Ovary (tissue), 9 donors: Measurements from ENCODE around the gene IL10. TPM values are rescaled to one million over a fixed set of nuclear protein-coding genes. Genes with fewer than 3 reads are reported as not detected.

ENCODE experiments used
- DNase-seq, 5 donors: peaks; one replicate each; pipeline ENCODE4 v3.0.0-alpha.2; 2019 to 2020
- H3K27ac ChIP-seq, 2 donors: fragments of 200-600 bp; one replicate each; pipeline versions ENCODE4 v1.5.1 to v1.8.0; 2019 to 2022
- H3K27me3 ChIP-seq: fragments of 200-600 bp; one replicate; pipeline ENCODE4 v1.8.0; 2022
- H3K36me3 ChIP-seq: fragments of 200-600 bp; sonication (generic); one replicate; pipeline ENCODE4 v1.5.1; 2019
- H3K4me1 ChIP-seq: one replicate; pipeline ENCODE4 v1.8.1; 2013; ENCODE audit warnings: mild to moderate bottlenecking, moderate library complexity; ENCODE audit not compliant: insufficient read depth
- H3K4me3 ChIP-seq: fragments of 200-600 bp; sonication (generic); one replicate; pipeline ENCODE4 v1.5.1; 2017
- H3K9me3 ChIP-seq, 2 donors: fragments of 200-600 bp in 1 of 2; sonication (generic) in 1 of 2; one replicate each; pipeline versions ENCODE4 v1.5.1 to v1.8.1; 2013 to 2019; ENCODE audit warnings: mild to moderate bottlenecking in 1 of 2, moderate library complexity in 1 of 2
- EP300 ChIP-seq: sonication (generic); formaldehyde crosslinking; IDR thresholded peaks from one replicate; pipeline ENCODE4 v1.6.1; 2017; ENCODE audit warnings: antibody characterized with exemption
- POLR2A ChIP-seq: fragments of 450-650 bp; IDR thresholded peaks from one replicate; pipeline ENCODE4 v1.6.1; 2017; ENCODE audit warnings: antibody characterized with exemption, mild to moderate bottlenecking, moderate library complexity
- WGBS, 3 donors: extraction: QIAGEN DNeasy Blood & Tissue Kit in 1 of 3; methylation state at CpG; one replicate each; pipeline versions ENCODE4 v1.1.5 to v1.1.7; 2013 to 2017; 5-methylcytosine and 5-hydroxymethylcytosine counted together
- intact Hi-C, 4 donors: fragments of 100-400 bp; cut with DNase I; formaldehyde crosslinking; loops; one replicate each; pipeline versions ENCODE4 v1.11.0 to v1.15.1; 2022 to 2023
- polyA plus RNA-seq, 2 donors: library from polyadenylated mRNA; stranded (reverse); fragments of 200-250 nt in 1 of 2; fragments of 350-450 nt in 1 of 2; fragmentation: Illumina TruSeq in 1 of 2; extraction: RNeasy Lipid Tissue Mini Kit (QIAGEN cat#74804) in 1 of 2; gene quantifications; one replicate each; pipeline ENCODE4 v1.2.3, GENCODE V29; 2013 to 2014
- small RNA-seq: library from RNA; depleted of rRNA; stranded (forward); fragments of <200 nt; gene quantifications from one replicate; pipeline ENCODE3, GENCODE V24; 2016
- total RNA-seq, 7 donors: library from RNA; depleted of rRNA in 2 of 7; stranded (reverse); fragments of >200 nt in 2 of 7; fragmentation: NEBNext Ultra II Directional in 3 of 7; extraction: Animal tissue kit (Norgen Biotek cat#: 25700) in 3 of 7; gene quantifications; one replicate each; pipeline versions ENCODE4 v1.1.0 to v1.2.4, GENCODE V29; 2016 to 2023
- TF ChIP-seq, protein P1 (sequence below), 3 donors: fragments of 450-650 bp in 2 of 3; fragments of 200-600 bp in 1 of 3; IDR thresholded peaks; one replicate each; pipeline versions ENCODE4 v1.5.1 to v1.8.0; 2016 to 2022; ENCODE audit warnings: antibody characterized with exemption in 3 of 3, mild to moderate bottlenecking in 1 of 3
- donor health status: DM: no; HTN: no; CAD: no; lungs with moderate emphysema.
- donor health status: DM: no; HTN: no; CAD: no.
- donor health status: Bipolar disorder and iron deficiency.
- donor health status: DM: yes; HTN: yes; CAD: no.
- donor health status: DM: no; HTN: no; CAD: no.
- donor health status: DM: yes; HTN: yes; CAD: no.

Gene IL10
- total and polyA plus RNA-seq, 9 donors = 0.25 to 4.0 (median 1.4) TPM; not detected in 1

DNA sequence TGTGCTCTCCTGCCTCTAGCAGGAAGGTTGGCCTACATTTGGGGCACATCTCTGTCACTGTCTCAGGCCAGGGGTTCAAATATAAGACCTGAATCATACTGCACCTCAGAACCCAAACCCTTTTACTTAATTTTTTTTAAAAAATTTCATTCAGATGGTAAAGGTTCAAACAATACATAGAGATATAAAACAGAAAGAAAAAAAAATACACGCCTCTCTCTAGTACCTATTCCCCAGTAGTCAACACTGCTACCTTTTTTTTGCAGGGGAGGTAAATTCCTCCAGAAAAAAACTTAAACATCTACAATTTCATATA, 54.7 kb downstream of the IL10 start:
- no peak for DNase-seq
- intact Hi-C loops = no loop called here
- no peak overlapping the region for H3K4me3 ChIP-seq
- peaks cover 32% of the 10 kb centered on the region for H3K4me1 ChIP-seq
- TF ChIP-seq EP300 (no peak), POLR2A (no peak)
- TF ChIP-seq, protein P1, sequence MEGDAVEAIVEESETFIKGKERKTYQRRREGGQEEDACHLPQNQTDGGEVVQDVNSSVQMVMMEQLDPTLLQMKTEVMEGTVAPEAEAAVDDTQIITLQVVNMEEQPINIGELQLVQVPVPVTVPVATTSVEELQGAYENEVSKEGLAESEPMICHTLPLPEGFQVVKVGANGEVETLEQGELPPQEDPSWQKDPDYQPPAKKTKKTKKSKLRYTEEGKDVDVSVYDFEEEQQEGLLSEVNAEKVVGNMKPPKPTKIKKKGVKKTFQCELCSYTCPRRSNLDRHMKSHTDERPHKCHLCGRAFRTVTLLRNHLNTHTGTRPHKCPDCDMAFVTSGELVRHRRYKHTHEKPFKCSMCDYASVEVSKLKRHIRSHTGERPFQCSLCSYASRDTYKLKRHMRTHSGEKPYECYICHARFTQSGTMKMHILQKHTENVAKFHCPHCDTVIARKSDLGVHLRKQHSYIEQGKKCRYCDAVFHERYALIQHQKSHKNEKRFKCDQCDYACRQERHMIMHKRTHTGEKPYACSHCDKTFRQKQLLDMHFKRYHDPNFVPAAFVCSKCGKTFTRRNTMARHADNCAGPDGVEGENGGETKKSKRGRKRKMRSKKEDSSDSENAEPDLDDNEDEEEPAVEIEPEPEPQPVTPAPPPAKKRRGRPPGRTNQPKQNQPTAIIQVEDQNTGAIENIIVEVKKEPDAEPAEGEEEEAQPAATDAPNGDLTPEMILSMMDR (IDR thresholded peaks at IDR 0.05) = no peak
- no peaks in the 10 kb centered on the region for H3K36me3 ChIP-seq
- WGBS, 3 donors = 90 to 93% (median 92%) methylated on average over 1 of the region's 1 CpG
- H3K9me3 ChIP-seq = no peaks in the 10 kb centered on the region
- no peaks in the 10 kb centered on the region for H3K27me3 ChIP-seq
- H3K27ac ChIP-seq = no peak overlapping the region

Small RNA genes within 50 kb of the gene (small RNA-seq; reads per million reads assigned to genes)
- not detected for gene RF00019

Other genes with a start within 250 kb of the IL10 start
- gene EIF2D, start 160.0 kb downstream of the IL10 start, total RNA-seq = 10 to 100 TPM; 46.4 to 72.8 (median 53.5) TPM
- gene EIF2D, start 160.0 kb downstream of the IL10 start, polyA plus RNA-seq = 10 to 100 TPM; 63.4 to 90.0 TPM
- 10 to 100 TPM in 4 of 7 donors, 1 to 10 TPM in 3; 5.5 to 15.0 (median 10.1) TPM for gene DYRK3, start 137.0 kb downstream of the IL10 start, total RNA-seq
- 10 to 100 TPM in 1 of 2 donors, 1 to 10 TPM in 1; 5.6 to 16.2 TPM for gene DYRK3, start 137.0 kb downstream of the IL10 start, polyA plus RNA-seq
- 10 to 100 TPM; 28.4 to 71.2 (median 66.2) TPM for gene MAPKAPK2, start 87.6 kb downstream of the IL10 start, total RNA-seq
- 10 to 100 TPM; 34.5 to 64.7 TPM for gene MAPKAPK2, start 87.6 kb downstream of the IL10 start, polyA plus RNA-seq
- gene IL19, start 1.7 kb downstream of the IL10 start, total RNA-seq = not detected
- gene IL19, start 1.7 kb downstream of the IL10 start, polyA plus RNA-seq = not detected
- 1 to 10 TPM in 1 of 7 donors, not detected in 6; 2.6 TPM for gene IL20, start 93.1 kb upstream of the IL10 start, total RNA-seq
- gene IL20, start 93.1 kb upstream of the IL10 start, polyA plus RNA-seq = under 1 TPM in 1 of 2 donors, not detected in 1; 0.30 TPM
- gene IL24, start 124.9 kb upstream of the IL10 start, total RNA-seq = 1 to 10 TPM in 1 of 7 donors, under 1 TPM in 1, not detected in 5; 0.72 to 1.8 TPM
- under 1 TPM in 1 of 2 donors, not detected in 1; 0.10 TPM for gene IL24, start 124.9 kb upstream of the IL10 start, polyA plus RNA-seq
- 1 to 10 TPM in 4 of 7 donors, under 1 TPM in 3; 0.38 to 8.4 (median 1.6) TPM for gene FCMR, start 149.4 kb upstream of the IL10 start, total RNA-seq
- 1 to 10 TPM; 2.6 to 6.5 TPM for gene FCMR, start 149.4 kb upstream of the IL10 start, polyA plus RNA-seq
- gene PIGR, start 174.0 kb upstream of the IL10 start, total RNA-seq = 1 to 10 TPM in 3 of 7 donors, under 1 TPM in 3, not detected in 1; 0.10 to 5.3 (median 1.2) TPM
- gene PIGR, start 174.0 kb upstream of the IL10 start, polyA plus RNA-seq = under 1 TPM; 0.04 to 0.07 TPM
- not detected for gene FCAMR, start 198.0 kb upstream of the IL10 start, total RNA-seq
- gene FCAMR, start 198.0 kb upstream of the IL10 start, polyA plus RNA-seq = not detected